Vagina (tissue), 2 donors: ENCODE data around the gene RPTOR. TPM values are rescaled to one million over a fixed set of nuclear protein-coding genes. Genes with fewer than 3 reads are reported as not detected.

Source experiments
- DNase-seq, 2 donors: peaks; one replicate each; pipeline ENCODE4 v3.0.0-alpha.2; 2017; ENCODE audit errors: extremely low spot score in 2 of 2
- H3K27ac ChIP-seq: fragments of 200-600 bp; sonication (generic); one replicate; pipeline ENCODE4 v1.5.1; 2019
- H3K27me3 ChIP-seq: fragments of 200-600 bp; sonication (generic); one replicate; pipeline ENCODE4 v1.5.1; 2019
- H3K36me3 ChIP-seq, 2 donors: fragments of 200-600 bp; sonication (generic); one replicate each; pipeline ENCODE4 v1.5.1; 2017 to 2019
- H3K4me1 ChIP-seq: fragments of 200-600 bp; sonication (generic); one replicate; pipeline ENCODE4 v1.5.1; 2019
- H3K4me3 ChIP-seq, 2 donors: fragments of 200-600 bp; sonication (generic); 1 replicate in 1 of 2; 2 replicates in 1 of 2; pipeline ENCODE4 v1.5.1; 2016 to 2019
- H3K9me3 ChIP-seq: fragments of 200-600 bp; sonication (generic); one replicate; pipeline ENCODE4 v1.5.1; 2019
- POLR2A ChIP-seq, 2 donors: fragments of 450-650 bp; IDR thresholded peaks; one replicate each; pipeline ENCODE4 v1.6.1; 2017; ENCODE audit warnings: antibody characterized with exemption in 2 of 2, mild to moderate bottlenecking in 2 of 2, moderate library complexity in 2 of 2
- POLR2AphosphoS5 ChIP-seq, 2 donors: sonication (generic); formaldehyde crosslinking; IDR thresholded peaks; one replicate each; pipeline ENCODE4 v1.9.0; 2017; ENCODE audit warnings: antibody characterized with exemption in 2 of 2, mild to moderate bottlenecking in 2 of 2, low read depth in 1 of 2; ENCODE audit not compliant: insufficient read depth in 1 of 2
- intact Hi-C: fragments of 100-400 bp; cut with DNase I; formaldehyde crosslinking; loops from one replicate; pipeline ENCODE4 v1.15.1; 2023
- total RNA-seq: library from RNA; depleted of rRNA; stranded (reverse); fragments of >200 nt; gene quantifications from one replicate; pipeline ENCODE4 v1.2.3, GENCODE V29; 2016
- TF ChIP-seq, protein P1 (sequence below), 3 experiments: fragments of 450-650 bp in 2 of 3; fragments of 200-600 bp in 1 of 3; sonication (generic) in 1 of 3; IDR thresholded peaks; one replicate each; pipeline ENCODE4 v1.5.1; 2017 to 2019; ENCODE audit warnings: antibody characterized with exemption in 3 of 3, mild to moderate bottlenecking in 2 of 3, moderate library complexity in 2 of 3

The RPTOR gene
- total RNA-seq, 1 donor from 2014 or later, result 38.3 TPM

DNA sequence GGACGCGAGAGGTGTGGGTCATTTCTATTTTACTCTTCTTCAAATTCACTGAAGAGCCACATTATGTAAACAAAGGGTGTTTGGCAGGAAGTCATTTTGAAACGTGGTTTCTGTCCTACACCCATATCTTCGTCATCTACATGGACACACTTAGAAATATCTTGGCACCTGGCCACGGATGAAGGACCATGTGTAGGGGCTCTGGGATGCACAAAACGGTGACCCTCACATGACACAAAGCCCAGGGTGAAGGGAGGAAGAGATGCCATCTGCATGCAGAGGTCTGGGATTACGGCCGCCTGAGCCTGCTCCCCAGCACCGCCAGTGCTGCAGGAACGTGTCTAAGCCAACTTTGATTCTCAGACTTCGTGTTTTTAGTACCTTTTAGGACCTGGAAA lies 316.8 kb downstream of the RPTOR start:
- TF ChIP-seq, protein P1, sequence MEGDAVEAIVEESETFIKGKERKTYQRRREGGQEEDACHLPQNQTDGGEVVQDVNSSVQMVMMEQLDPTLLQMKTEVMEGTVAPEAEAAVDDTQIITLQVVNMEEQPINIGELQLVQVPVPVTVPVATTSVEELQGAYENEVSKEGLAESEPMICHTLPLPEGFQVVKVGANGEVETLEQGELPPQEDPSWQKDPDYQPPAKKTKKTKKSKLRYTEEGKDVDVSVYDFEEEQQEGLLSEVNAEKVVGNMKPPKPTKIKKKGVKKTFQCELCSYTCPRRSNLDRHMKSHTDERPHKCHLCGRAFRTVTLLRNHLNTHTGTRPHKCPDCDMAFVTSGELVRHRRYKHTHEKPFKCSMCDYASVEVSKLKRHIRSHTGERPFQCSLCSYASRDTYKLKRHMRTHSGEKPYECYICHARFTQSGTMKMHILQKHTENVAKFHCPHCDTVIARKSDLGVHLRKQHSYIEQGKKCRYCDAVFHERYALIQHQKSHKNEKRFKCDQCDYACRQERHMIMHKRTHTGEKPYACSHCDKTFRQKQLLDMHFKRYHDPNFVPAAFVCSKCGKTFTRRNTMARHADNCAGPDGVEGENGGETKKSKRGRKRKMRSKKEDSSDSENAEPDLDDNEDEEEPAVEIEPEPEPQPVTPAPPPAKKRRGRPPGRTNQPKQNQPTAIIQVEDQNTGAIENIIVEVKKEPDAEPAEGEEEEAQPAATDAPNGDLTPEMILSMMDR (IDR thresholded peaks at IDR 0.05), result no peak
- TF ChIP-seq POLR2AphosphoS5 (IDR thresholded peaks at IDR 0.05; ENCODE audit: insufficient read depth in 1 of 2, low read depth in 1 of 2), result no peak
- TF ChIP-seq POLR2A (IDR thresholded peaks at IDR 0.05), result no peak
- Histone ChIP-seq H3K27ac (no peak overlapping the region), H3K9me3 (no peaks in the 10 kb centered on the region), H3K4me1 (peaks cover 14% of the 10 kb centered on the region), H3K27me3 (no peaks in the 10 kb centered on the region), H3K36me3 (no peaks in the 10 kb centered on the region), H3K4me3 (no peak overlapping the region)
- intact Hi-C loops, result loop anchor here (10.0 kb wide), 1 partner anchor 407 kb away; no protein-coding TSS in a partner anchor
- DNase-seq, result no peak

DNA sequence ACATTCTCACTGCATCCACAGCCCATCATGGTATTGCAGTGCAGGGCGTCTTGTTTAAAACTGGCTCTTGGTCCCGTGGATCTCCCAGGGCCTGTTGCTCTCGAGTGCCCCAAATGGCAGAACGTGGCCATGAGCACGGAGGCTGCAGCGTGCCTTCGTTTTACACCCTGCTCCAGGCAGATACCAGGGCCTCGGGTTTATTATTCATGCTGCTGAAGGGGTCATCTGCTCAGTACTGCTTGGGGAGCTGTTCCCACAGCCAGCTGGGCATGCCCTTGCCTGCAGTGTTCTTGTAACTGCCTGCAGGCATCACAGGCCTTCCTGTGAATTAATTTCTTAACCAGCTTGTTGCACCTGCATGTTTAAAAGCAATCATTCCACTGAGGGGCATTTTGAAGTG lies 317.3 kb downstream of the RPTOR start:
- H3K27me3 ChIP-seq, result no peaks in the 10 kb centered on the region
- TF ChIP-seq POLR2A (IDR thresholded peaks at IDR 0.05) (no peak), POLR2AphosphoS5 (IDR thresholded peaks at IDR 0.05; ENCODE audit: insufficient read depth in 1 of 2, low read depth in 1 of 2) (no peak)
- TF ChIP-seq, protein P1 (IDR thresholded peaks at IDR 0.05), result no peak
- H3K36me3 ChIP-seq, result no peaks in the 10 kb centered on the region
- H3K27ac ChIP-seq, result no peak overlapping the region
- no peak for DNase-seq
- H3K4me3 ChIP-seq, result no peak overlapping the region
- no peaks in the 10 kb centered on the region for H3K9me3 ChIP-seq
- intact Hi-C loops, result loop anchor here (10.0 kb wide), 1 partner anchor 407 kb away; no protein-coding TSS in a partner anchor
- H3K4me1 ChIP-seq, result peaks cover 12% of the 10 kb centered on the region

DNA sequence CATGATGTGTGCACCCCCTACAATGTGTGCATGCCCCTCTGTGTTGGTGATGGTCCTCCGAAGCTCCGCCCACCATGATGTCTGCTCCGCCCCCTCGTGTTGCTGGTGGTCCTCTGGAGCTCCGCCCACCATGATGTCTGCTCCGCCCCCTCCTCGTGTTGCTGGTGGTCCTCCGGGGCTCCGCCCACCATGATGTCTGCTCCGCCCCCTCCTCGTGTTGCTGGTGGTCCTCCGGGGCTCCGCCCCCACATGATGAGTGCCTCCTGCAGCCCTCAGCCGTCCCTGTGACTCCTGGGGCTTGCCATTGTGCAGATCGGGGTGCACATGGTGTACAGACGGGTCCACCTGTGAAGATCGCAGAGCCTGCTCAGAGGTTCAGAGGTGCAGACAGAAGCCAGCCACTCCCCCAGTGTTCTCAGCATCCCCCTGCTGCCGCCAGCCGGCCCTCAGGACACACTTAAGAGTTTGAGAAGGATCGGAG lies 317.9 kb downstream of the RPTOR start:
- peaks cover 12% of the 10 kb centered on the region for H3K4me1 ChIP-seq
- H3K27me3 ChIP-seq, result no peaks in the 10 kb centered on the region
- no peaks in the 10 kb centered on the region for H3K9me3 ChIP-seq
- H3K4me3 ChIP-seq, result no peak overlapping the region
- TF ChIP-seq, protein P1 (IDR thresholded peaks at IDR 0.05), result no peak
- no peaks in the 10 kb centered on the region for H3K36me3 ChIP-seq
- no peak for DNase-seq
- intact Hi-C loops, result loop anchor here (10.0 kb wide), 1 partner anchor 408 kb away; no protein-coding TSS in a partner anchor
- no peak overlapping the region for H3K27ac ChIP-seq

DNA sequence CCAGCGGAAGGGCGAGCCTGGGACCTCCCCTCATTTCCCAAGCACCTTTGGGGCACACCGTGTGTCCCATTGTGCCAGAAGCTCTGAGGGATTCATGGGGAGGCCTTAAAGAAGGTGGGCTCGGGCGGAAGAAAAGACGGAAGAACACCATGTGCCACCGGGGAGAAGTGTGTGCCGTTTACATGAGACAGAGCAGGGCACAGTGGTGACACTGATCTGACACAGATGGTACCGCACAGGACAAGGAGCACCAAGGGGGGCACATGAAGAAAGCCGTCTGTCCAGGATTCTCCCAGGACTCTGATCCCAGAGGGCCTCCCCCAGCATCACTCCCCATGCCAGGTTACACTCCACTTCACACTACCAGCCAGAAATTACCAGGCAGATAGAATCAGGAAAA lies 318.3 kb downstream of the RPTOR start:
- Histone ChIP-seq H3K36me3 (no peaks in the 10 kb centered on the region), H3K4me1 (peaks cover 12% of the 10 kb centered on the region), H3K27me3 (no peaks in the 10 kb centered on the region), H3K27ac (no peak overlapping the region), H3K4me3 (no peak overlapping the region), H3K9me3 (no peaks in the 10 kb centered on the region)
- no peak for DNase-seq
- intact Hi-C loops, result loop anchor here (10.0 kb wide), 1 partner anchor 408 kb away; no protein-coding TSS in a partner anchor
- TF ChIP-seq, protein P1 (IDR thresholded peaks at IDR 0.05), result no peak
- TF ChIP-seq POLR2AphosphoS5 (IDR thresholded peaks at IDR 0.05; ENCODE audit: insufficient read depth in 1 of 2, low read depth in 1 of 2) (no peak), POLR2A (IDR thresholded peaks at IDR 0.05) (no peak)

DNA sequence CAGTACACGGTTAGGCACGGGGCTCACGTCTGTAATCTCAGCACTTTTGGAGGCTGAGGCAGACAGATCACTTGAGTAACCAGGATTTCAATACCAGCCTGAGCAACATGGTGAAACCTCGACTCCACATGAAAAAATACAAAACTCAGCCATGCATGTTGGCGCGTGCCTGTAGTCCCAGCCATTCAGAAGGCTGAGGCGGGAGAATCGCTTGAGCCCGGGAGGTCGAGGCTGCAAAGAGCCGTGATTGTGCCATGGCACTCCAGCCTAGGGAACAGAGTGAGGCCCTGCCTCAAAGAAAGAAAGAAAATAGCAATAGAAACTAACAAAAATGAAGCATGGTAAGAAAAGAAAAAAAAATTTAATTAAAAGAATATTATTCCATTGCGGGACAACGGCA lies 319.0 kb downstream of the RPTOR start:
- intact Hi-C loops, result loop anchor here (10.0 kb wide), 1 partner anchor 409 kb away; no protein-coding TSS in a partner anchor
- peaks cover 12% of the 10 kb centered on the region for H3K4me1 ChIP-seq
- no peak for DNase-seq
- no peaks in the 10 kb centered on the region for H3K36me3 ChIP-seq
- TF ChIP-seq, protein P1 (IDR thresholded peaks at IDR 0.05), result no peak
- no peak for TF ChIP-seq POLR2A (IDR thresholded peaks at IDR 0.05)
- no peak for TF ChIP-seq POLR2AphosphoS5 (IDR thresholded peaks at IDR 0.05; ENCODE audit: insufficient read depth in 1 of 2, low read depth in 1 of 2)
- no peaks in the 10 kb centered on the region for H3K27me3 ChIP-seq
- H3K27ac ChIP-seq, result no peak overlapping the region
- no peak overlapping the region for H3K4me3 ChIP-seq
- no peaks in the 10 kb centered on the region for H3K9me3 ChIP-seq
